Esophagus muscularis mucosa (tissue), 4 donors: ENCODE measurements around the gene PTPN22. TPM values are rescaled to one million over a fixed set of nuclear protein-coding genes. Genes with fewer than 3 reads are reported as not detected.

Experiments used
- DNase-seq: peaks from one replicate; pipeline ENCODE4 v3.0.0-alpha.2; 2017; ENCODE audit errors: extremely low spot score
- H3K27ac ChIP-seq, 4 donors: fragments of 200-600 bp; sonication (generic); replicated peaks in 1 of 4; 1 replicate in 3 of 4; 2 replicates in 1 of 4; pipeline ENCODE4 v1.5.1; 2016 to 2019; ENCODE audit warnings: mild to moderate bottlenecking in 1 of 4
- H3K27me3 ChIP-seq, 4 donors: fragments of 200-600 bp; sonication (generic); one replicate each; pipeline versions ENCODE4 v1.5.1 to v1.6.0; 2016 to 2019
- H3K36me3 ChIP-seq, 4 donors: fragments of 200-600 bp; sonication (generic); one replicate each; pipeline ENCODE4 v1.5.1; 2016 to 2019
- H3K4me1 ChIP-seq, 4 donors: fragments of 200-600 bp; sonication (generic); one replicate each; pipeline ENCODE4 v1.5.1; 2016 to 2019
- H3K4me3 ChIP-seq, 4 donors: fragments of 200-600 bp; sonication (generic); 1 replicate in 2 of 4; 2 replicates in 2 of 4; pipeline ENCODE4 v1.5.1; 2016 to 2019; ENCODE audit warnings: mild to moderate bottlenecking in 4 of 4, moderate library complexity in 1 of 4
- H3K9me3 ChIP-seq, 4 donors: fragments of 200-600 bp; sonication (generic); 1 replicate in 3 of 4; 2 replicates in 1 of 4; pipeline ENCODE4 v1.5.1; 2016 to 2019
- EP300 ChIP-seq: sonication (generic); formaldehyde crosslinking; IDR thresholded peaks from one replicate; pipeline ENCODE4 v1.6.1; 2017; ENCODE audit warnings: antibody characterized with exemption
- POLR2A ChIP-seq: fragments of 450-650 bp; IDR thresholded peaks from one replicate; pipeline ENCODE4 v1.6.1; 2017; ENCODE audit warnings: antibody characterized with exemption, moderate library complexity, mild to moderate bottlenecking, low read depth
- POLR2AphosphoS5 ChIP-seq, 2 donors: sonication (generic); formaldehyde crosslinking; IDR thresholded peaks; one replicate each; pipeline ENCODE4 v1.6.1; 2017; ENCODE audit warnings: antibody characterized with exemption in 2 of 2
- WGBS: methylation state at CpG from one replicate; pipeline ENCODE4 v1.1.5; 2018; 5-methylcytosine and 5-hydroxymethylcytosine counted together
- intact Hi-C: fragments of 100-400 bp; cut with DNase I; formaldehyde crosslinking; loops from one replicate; pipeline ENCODE4 v1.15.1; 2023
- total RNA-seq, 4 donors: library from RNA; depleted of rRNA; stranded (reverse); fragments of >200 nt; gene quantifications; one replicate each; pipeline versions ENCODE4 v1.1.0 to v1.2.1, GENCODE V29; 2016
- TF ChIP-seq, protein P1 (sequence below), 3 experiments: fragments of 200-600 bp in 2 of 3; fragments of 450-650 bp in 1 of 3; sonication (generic) in 2 of 3; IDR thresholded peaks; one replicate each; pipeline ENCODE4 v1.5.1; 2017 to 2019; ENCODE audit warnings: antibody characterized with exemption in 3 of 3, mild to moderate bottlenecking in 2 of 3, moderate library complexity in 1 of 3

The PTPN22 gene
- total RNA-seq, 4 donors from 2014 or later = 0.29 to 2.3 (median 0.63) TPM

DNA sequence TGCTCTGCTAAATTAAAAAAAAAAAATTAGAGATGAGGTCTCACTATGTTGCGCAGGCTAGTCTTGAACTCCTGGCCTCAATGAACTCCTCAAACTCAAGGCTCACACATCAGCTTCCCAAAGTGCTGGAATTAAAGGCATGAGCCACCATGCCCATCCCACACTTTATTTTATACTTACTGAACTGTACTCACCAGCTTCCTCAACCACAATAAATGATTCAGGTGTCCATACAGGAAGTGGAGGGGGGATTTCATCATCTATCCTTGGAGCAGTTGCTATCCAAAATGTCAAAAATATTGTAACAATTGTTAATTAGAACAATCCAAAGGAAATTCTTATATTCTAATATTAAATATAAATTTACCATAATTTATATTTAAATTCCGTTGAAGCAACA is 36.8 kb downstream of the PTPN22 start:
- no peak overlapping the region for H3K27ac ChIP-seq
- intact Hi-C loops = loop anchor here (5.0 to 10.0 kb wide), 3 partner anchors 68 to 140 kb away; partner anchors contain the start of genes AP4B1 and OLFML3
- 88% methylated on average over 2 of the region's 2 CpGs for WGBS
- H3K4me1 ChIP-seq = no peaks in the 10 kb centered on the region
- H3K27me3 ChIP-seq = no peaks in the 10 kb centered on the region
- TF ChIP-seq, protein P1, sequence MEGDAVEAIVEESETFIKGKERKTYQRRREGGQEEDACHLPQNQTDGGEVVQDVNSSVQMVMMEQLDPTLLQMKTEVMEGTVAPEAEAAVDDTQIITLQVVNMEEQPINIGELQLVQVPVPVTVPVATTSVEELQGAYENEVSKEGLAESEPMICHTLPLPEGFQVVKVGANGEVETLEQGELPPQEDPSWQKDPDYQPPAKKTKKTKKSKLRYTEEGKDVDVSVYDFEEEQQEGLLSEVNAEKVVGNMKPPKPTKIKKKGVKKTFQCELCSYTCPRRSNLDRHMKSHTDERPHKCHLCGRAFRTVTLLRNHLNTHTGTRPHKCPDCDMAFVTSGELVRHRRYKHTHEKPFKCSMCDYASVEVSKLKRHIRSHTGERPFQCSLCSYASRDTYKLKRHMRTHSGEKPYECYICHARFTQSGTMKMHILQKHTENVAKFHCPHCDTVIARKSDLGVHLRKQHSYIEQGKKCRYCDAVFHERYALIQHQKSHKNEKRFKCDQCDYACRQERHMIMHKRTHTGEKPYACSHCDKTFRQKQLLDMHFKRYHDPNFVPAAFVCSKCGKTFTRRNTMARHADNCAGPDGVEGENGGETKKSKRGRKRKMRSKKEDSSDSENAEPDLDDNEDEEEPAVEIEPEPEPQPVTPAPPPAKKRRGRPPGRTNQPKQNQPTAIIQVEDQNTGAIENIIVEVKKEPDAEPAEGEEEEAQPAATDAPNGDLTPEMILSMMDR (IDR thresholded peaks at IDR 0.05) = no peak
- TF ChIP-seq POLR2AphosphoS5 (IDR thresholded peaks at IDR 0.05) (no peak), POLR2A (no peak)
- no peak overlapping the region for H3K4me3 ChIP-seq
- H3K36me3 ChIP-seq = no peaks in the 10 kb centered on the region
- H3K9me3 ChIP-seq = no peaks in the 10 kb centered on the region
- no peak for DNase-seq

DNA sequence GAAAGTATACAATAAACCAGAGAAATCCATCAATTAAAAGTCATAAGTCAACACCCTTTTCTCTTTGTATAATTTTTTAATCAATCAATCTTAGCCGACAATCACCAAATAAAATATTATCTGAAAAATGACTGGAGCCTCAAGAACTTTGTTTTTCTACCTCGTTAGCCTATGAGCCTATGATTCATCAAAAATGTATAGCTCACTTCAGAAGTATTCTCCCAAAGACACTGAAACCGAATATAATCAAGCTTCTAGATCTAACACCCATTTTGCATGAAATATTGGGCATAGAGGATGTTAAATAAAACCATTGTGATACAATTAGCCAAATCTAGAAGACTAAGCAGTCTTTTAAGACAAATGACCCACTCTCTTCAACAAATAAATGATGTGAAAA is 41.5 kb downstream of the PTPN22 start:
- intact Hi-C loops = loop anchor here (10.0 kb wide), 2 partner anchors 115 to 145 kb away; partner anchors contain the start of gene OLFML3
- Histone ChIP-seq H3K4me1 (no peaks in the 10 kb centered on the region), H3K27me3 (no peaks in the 10 kb centered on the region), H3K9me3 (no peaks in the 10 kb centered on the region), H3K4me3 (no peak overlapping the region), H3K27ac (no peak overlapping the region), H3K36me3 (no peaks in the 10 kb centered on the region)
- no peak for DNase-seq
- no peak for TF ChIP-seq POLR2AphosphoS5 (IDR thresholded peaks at IDR 0.05)
- TF ChIP-seq, protein P1 (IDR thresholded peaks at IDR 0.05) = no peak
- TF ChIP-seq POLR2A = no peak
- no peak for TF ChIP-seq EP300
- 77% methylated on average over 3 of the region's 3 CpGs for WGBS

DNA sequence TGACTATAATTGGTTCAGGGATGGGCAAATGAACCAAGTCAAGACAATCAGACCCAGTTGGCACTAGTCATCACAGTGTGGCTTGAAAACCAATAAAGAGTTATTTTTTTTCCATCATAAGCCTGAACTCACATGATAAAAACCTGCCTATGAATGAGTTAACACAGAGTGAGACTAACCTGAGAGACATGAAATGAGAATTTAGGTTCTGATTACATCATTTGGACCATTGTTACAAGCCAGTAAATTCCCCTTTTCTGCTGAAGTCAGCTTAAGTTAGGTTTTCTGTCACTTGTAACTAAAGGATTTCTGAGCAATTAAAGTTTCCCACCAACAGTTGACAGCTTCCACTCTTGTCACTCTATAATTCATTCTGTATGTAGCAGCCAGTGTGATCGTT is 49.6 kb downstream of the PTPN22 start:
- WGBS = 59% methylated on average over 1 of the region's 1 CpG

DNA sequence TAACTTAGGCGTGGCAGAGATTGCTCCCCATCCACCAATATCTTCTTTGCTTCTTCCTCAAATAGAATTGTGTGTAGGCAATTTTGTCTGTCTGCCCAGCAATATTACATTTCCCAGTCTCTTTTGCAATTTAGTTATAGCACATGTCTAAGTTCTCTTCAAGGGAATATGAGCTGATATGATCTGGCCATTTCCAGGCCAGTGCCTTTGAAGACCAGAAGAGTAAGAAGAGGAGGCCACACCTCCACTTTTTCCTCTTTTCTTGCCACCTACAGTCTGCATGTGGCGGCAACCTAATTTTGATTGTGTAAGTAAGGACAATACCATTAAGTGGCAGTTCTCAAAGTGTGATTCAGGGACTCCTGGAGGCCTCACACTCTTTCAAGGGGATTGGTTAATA is 52.9 kb downstream of the PTPN22 start:
- WGBS = 88% methylated on average over 2 of the region's 2 CpGs
- intact Hi-C loops = no loop called here
- H3K4me3 ChIP-seq = no peak overlapping the region

More for the DNA sequence above, 49.6 kb downstream of the PTPN22 start:
- Histone ChIP-seq H3K36me3 (no peaks in the 10 kb centered on the region), H3K4me1 (no peaks in the 10 kb centered on the region), H3K27ac (no peak overlapping the region), H3K27me3 (no peaks in the 10 kb centered on the region), H3K9me3 (no peaks in the 10 kb centered on the region), H3K4me3 (no peak overlapping the region)
- DNase-seq = no peak
- intact Hi-C loops = no loop called here
- TF ChIP-seq EP300 (no peak), POLR2A (no peak), POLR2AphosphoS5 (IDR thresholded peaks at IDR 0.05) (no peak)
- TF ChIP-seq, protein P1 (IDR thresholded peaks at IDR 0.05) = no peak

More for the DNA sequence above, 52.9 kb downstream of the PTPN22 start:
- TF ChIP-seq, protein P1 (IDR thresholded peaks at IDR 0.05) = no peak
- TF ChIP-seq POLR2A (no peak), EP300 (no peak), POLR2AphosphoS5 (IDR thresholded peaks at IDR 0.05) (no peak)
- DNase-seq = no peak
- no peak overlapping the region for H3K27ac ChIP-seq
- no peaks in the 10 kb centered on the region for H3K4me1 ChIP-seq
- no peaks in the 10 kb centered on the region for H3K36me3 ChIP-seq
- no peaks in the 10 kb centered on the region for H3K27me3 ChIP-seq
- no peaks in the 10 kb centered on the region for H3K9me3 ChIP-seq
